ENCODE results near the gene SPCS3.

DNA sequence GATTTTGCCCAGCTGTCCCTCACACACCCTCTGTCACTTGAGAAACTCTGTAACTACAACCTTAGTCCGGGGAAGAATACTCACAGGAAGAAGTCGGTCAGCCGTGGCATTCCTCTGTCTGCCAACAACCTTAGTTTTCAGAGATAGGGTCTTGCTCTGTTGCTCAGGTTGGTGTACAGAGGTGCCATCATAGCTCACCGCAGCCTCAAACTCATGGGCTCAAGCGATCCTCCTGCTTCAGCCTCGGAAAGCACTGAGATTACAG lies 12.2 kb upstream of the SPCS3 start:
- no peak for TF ChIP-seq PAX8 (CRISPR knock-in tag; IDR thresholded peaks at IDR 0.05; ENCODE audit: borderline replicate concordance)
- TF ChIP-seq ZNF660 (CRISPR knock-in tag; IDR thresholded peaks at IDR 0.05; ENCODE audit: borderline replicate concordance, low read depth) = no peak
- TF ChIP-seq U2AF2 (IDR thresholded peaks at IDR 0.05; ENCODE audit: low read depth, low read length) = no peak
- TF ChIP-seq ZIK1 (CRISPR knock-in tag; IDR thresholded peaks at IDR 0.05; ENCODE audit: borderline replicate concordance, low read depth) = no peak
- TF ChIP-seq, protein P1, sequence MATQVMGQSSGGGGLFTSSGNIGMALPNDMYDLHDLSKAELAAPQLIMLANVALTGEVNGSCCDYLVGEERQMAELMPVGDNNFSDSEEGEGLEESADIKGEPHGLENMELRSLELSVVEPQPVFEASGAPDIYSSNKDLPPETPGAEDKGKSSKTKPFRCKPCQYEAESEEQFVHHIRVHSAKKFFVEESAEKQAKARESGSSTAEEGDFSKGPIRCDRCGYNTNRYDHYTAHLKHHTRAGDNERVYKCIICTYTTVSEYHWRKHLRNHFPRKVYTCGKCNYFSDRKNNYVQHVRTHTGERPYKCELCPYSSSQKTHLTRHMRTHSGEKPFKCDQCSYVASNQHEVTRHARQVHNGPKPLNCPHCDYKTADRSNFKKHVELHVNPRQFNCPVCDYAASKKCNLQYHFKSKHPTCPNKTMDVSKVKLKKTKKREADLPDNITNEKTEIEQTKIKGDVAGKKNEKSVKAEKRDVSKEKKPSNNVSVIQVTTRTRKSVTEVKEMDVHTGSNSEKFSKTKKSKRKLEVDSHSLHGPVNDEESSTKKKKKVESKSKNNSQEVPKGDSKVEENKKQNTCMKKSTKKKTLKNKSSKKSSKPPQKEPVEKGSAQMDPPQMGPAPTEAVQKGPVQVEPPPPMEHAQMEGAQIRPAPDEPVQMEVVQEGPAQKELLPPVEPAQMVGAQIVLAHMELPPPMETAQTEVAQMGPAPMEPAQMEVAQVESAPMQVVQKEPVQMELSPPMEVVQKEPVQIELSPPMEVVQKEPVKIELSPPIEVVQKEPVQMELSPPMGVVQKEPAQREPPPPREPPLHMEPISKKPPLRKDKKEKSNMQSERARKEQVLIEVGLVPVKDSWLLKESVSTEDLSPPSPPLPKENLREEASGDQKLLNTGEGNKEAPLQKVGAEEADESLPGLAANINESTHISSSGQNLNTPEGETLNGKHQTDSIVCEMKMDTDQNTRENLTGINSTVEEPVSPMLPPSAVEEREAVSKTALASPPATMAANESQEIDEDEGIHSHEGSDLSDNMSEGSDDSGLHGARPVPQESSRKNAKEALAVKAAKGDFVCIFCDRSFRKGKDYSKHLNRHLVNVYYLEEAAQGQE (IDR thresholded peaks at IDR 0.05; ENCODE audit: borderline replicate concordance in 1 of 2, low read depth in 1 of 2, low read length in 2 of 2) = no peak
- TF ChIP-seq FOXA3 (CRISPR knock-in tag; IDR thresholded peaks at IDR 0.05) = no peak
- TF ChIP-seq ZNF570 (CRISPR knock-in tag; IDR thresholded peaks at IDR 0.05; ENCODE audit: borderline replicate concordance) = no peak
- TF ChIP-seq RAD51 (IDR thresholded peaks at IDR 0.05; ENCODE audit: borderline replicate concordance) = no peak
- no peak for TF ChIP-seq BRCA1 (CRISPR knock-in tag; IDR thresholded peaks at IDR 0.05)

Data from HepG2 (cell line).